RWPE2 (cell line): Measurements from ENCODE around the gene BLZF1.

Experiments used
- ATAC-seq: fragments of 200-7000 bp; cut with Tn5 transposase; 3 replicates; pipeline ENCODE4 v1.9.1; 2021; ENCODE audit warnings: low read depth
- DNase-seq: peaks from one replicate; pipeline ENCODE4 v3.0.0-alpha.2; 2020; ENCODE audit warnings: low spot score
- H3K27ac ChIP-seq: fragments of 450-650 bp; 2 replicates; pipeline ENCODE4 v1.5.1; 2017; ENCODE audit warnings: mild to moderate bottlenecking; ENCODE audit not compliant: poor library complexity, severe bottlenecking
- H3K27me3 ChIP-seq: fragments of 250-450 bp; sonication (Bioruptor Pico); 2 replicates; pipeline ENCODE4 v1.5.1; 2021; ENCODE audit warnings: mild to moderate bottlenecking, moderate library complexity; ENCODE audit not compliant: insufficient read depth, poor library complexity, severe bottlenecking
- H3K36me3 ChIP-seq: fragments of 250-450 bp; sonication (Bioruptor Pico); 2 replicates; pipeline ENCODE4 v1.5.1; 2020; ENCODE audit warnings: low read depth, mild to moderate bottlenecking, moderate library complexity
- H3K4me1 ChIP-seq: fragments of 250-450 bp; sonication (Bioruptor Pico); 2 replicates; pipeline ENCODE4 v1.5.1; 2021; ENCODE audit warnings: mild to moderate bottlenecking, moderate library complexity; ENCODE audit not compliant: insufficient read depth, poor library complexity, severe bottlenecking
- H3K4me3 ChIP-seq: fragments of 250-450 bp; sonication (Bioruptor Pico); 2 replicates; pipeline ENCODE4 v1.5.1; 2021; ENCODE audit warnings: mild to moderate bottlenecking, moderate library complexity; ENCODE audit not compliant: severe bottlenecking
- H3K9me3 ChIP-seq: fragments of 250-450 bp; sonication (Bioruptor Pico); 2 replicates; pipeline ENCODE4 v1.5.1; 2021; ENCODE audit warnings: mild to moderate bottlenecking, moderate library complexity; ENCODE audit not compliant: severe bottlenecking
- CTCF ChIP-seq: fragments of 450-650 bp; IDR thresholded peaks from one replicate; pipeline ENCODE4 v1.5.1; 2017; ENCODE audit warnings: mild to moderate bottlenecking, moderate library complexity; ENCODE audit not compliant: poor library complexity, severe bottlenecking

The BLZF1 gene

GRCh38 chr1:169368406-169368769 lies 393 bp downstream of the BLZF1 start:
- H3K36me3 ChIP-seq, result peaks cover 42% of the 10 kb centered on the region
- no peaks in the 10 kb centered on the region for H3K9me3 ChIP-seq
- peaks cover 41% of the 10 kb centered on the region for H3K4me1 ChIP-seq
- no peak for TF ChIP-seq CTCF
- DNase-seq (no peak), ATAC-seq (no peak)
- peak overlapping the region; percentile 56 for H3K4me3 ChIP-seq
- peak overlapping the region; percentile 90 for H3K27ac ChIP-seq
- no peaks in the 10 kb centered on the region for H3K27me3 ChIP-seq

GRCh38 chr1:169371404-169371803 lies 3.4 kb downstream of the BLZF1 start:
- Histone ChIP-seq H3K4me1 (peaks cover 11% of the 10 kb centered on the region), H3K27me3 (no peaks in the 10 kb centered on the region), H3K4me3 (no peak overlapping the region), H3K27ac (no peak overlapping the region), H3K36me3 (peaks cover 68% of the 10 kb centered on the region), H3K9me3 (no peaks in the 10 kb centered on the region)
- no peak for DNase-seq
- TF ChIP-seq CTCF, result no peak
- no peak for ATAC-seq

GRCh38 chr1:169381162-169381561 lies 13.2 kb downstream of the BLZF1 start:
- no peaks in the 10 kb centered on the region for H3K9me3 ChIP-seq
- H3K27ac ChIP-seq, result no peak overlapping the region
- H3K4me1 ChIP-seq, result no peaks in the 10 kb centered on the region
- TF ChIP-seq CTCF, result no peak
- DNase-seq (no peak), ATAC-seq (no peak)
- H3K27me3 ChIP-seq, result no peaks in the 10 kb centered on the region
- H3K36me3 ChIP-seq, result peaks cover 98% of the 10 kb centered on the region
- H3K4me3 ChIP-seq, result no peak overlapping the region

GRCh38 chr1:169383449-169383848 lies 15.5 kb downstream of the BLZF1 start:
- H3K27ac ChIP-seq, result no peak overlapping the region
- H3K9me3 ChIP-seq, result no peaks in the 10 kb centered on the region
- H3K27me3 ChIP-seq, result no peaks in the 10 kb centered on the region
- no peak overlapping the region for H3K4me3 ChIP-seq
- TF ChIP-seq CTCF, result no peak
- peaks cover 95% of the 10 kb centered on the region for H3K36me3 ChIP-seq
- no peak for DNase-seq
- H3K4me1 ChIP-seq, result no peaks in the 10 kb centered on the region
- ATAC-seq, result no peak

- H3K4me1 ChIP-seq, result no peaks in the 10 kb centered on the region
- no peaks in the 10 kb centered on the region for H3K9me3 ChIP-seq
- no peak for TF ChIP-seq CTCF
- ATAC-seq (no peak), DNase-seq (no peak)
- H3K4me3 ChIP-seq, result no peak overlapping the region
- no peak overlapping the region for H3K27ac ChIP-seq
- no peaks in the 10 kb centered on the region for H3K27me3 ChIP-seq
- peaks cover 75% of the 10 kb centered on the region for H3K36me3 ChIP-seq
Observed at GRCh38 chr1:169387399-169387798, 19.4 kb downstream of the BLZF1 start.
